ENCODE results near the gene MYO10. TPM values are rescaled to one million over a fixed set of nuclear protein-coding genes. Genes with fewer than 3 reads are reported as not detected.

MYO10 gene
- total and polyA plus RNA-seq, 2 of the 8 experiments (the other 6 are each of a cell fraction or from before 2014, with no cell fraction given): 21.5 to 107 TPM

DNA sequence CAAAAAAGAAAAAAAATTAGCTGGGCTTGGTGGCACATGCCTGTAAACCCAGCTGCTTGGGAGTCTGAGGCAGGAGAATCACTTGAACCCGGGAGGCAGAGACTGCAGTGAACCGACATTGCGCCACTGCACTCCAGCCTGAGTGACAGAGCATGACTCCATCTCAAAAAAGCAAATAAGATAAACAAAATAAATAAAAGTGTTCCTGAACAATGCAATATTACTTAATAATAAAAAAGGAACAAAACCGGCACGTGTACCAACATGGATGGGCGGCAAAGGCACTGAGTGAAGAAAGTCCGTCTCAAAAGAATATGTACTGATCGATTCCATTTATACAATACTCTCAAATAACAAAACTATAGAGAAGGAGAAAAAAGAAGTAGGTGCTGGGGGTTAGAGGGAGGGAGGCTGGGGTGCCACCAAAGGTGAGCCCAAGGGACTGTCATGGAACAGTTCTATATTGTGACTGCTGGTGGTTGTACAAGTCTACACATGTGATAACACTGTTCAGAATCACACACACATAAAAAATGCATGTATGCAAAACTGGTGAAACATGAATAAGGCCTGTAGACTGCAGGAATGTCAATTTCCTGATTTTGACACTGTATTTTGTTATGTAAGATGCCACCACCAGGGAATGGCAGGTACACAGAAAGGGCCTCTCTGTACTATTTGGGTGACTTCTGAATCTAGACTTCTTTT lies 15.8 kb downstream of the MYO10 start:
- Histone ChIP-seq H4K5ac (ENCODE audit: insufficient read length, low read depth, low read length) (no peak overlapping the region), H3K4me1 (replicated peaks in 1 of 4; ENCODE audit: control insufficient read depth in 3 of 4, insufficient read depth in 4 of 4, low read length in 3 of 4) (no peaks in the 10 kb centered on the region), H3K4ac (replicated peaks; ENCODE audit: insufficient read length, low read depth, low read length) (no peak overlapping the region), H2BK15ac (ENCODE audit: low read length) (no peak overlapping the region), H3K56ac (replicated peaks; ENCODE audit: insufficient read length, low read depth, low read length) (no peak overlapping the region), H3K36me3 (ENCODE audit: control insufficient read depth in 2 of 4, insufficient read depth in 4 of 4, low read length in 3 of 4) (no peaks in the 10 kb centered on the region), H2AFZ (ENCODE audit: low read length) (no peak overlapping the region), H2AK5ac (ENCODE audit: low read depth, low read length) (no peak overlapping the region), H3K23ac (ENCODE audit: insufficient read length) (no peak overlapping the region), H3K79me1 (ENCODE audit: low read depth, low read length) (0 out of 2 replicates have a peak, but pooled peaks cover 2% of the 10 kb centered on the region), H2BK12ac (ENCODE audit: low read depth, low read length) (no peak overlapping the region), H3K14ac (ENCODE audit: insufficient read length) (no peak overlapping the region), H2BK20ac (ENCODE audit: low read length) (no peak overlapping the region), H3K18ac (ENCODE audit: extremely low read depth, low read length) (no peak overlapping the region), H3K4me2 (ENCODE audit: insufficient read depth in 1 of 2, low read depth in 2 of 2, low read length in 2 of 2) (no peak overlapping the region), H3K27ac (ENCODE audit: low read depth, low read length) (no peak overlapping the region), H3K9me3 (ENCODE audit: insufficient read depth in 2 of 2, low read depth in 1 of 2, low read length in 1 of 2) (no peaks in the 10 kb centered on the region), H3K27me3 (replicated peaks in 1 of 4; ENCODE audit: control insufficient read depth in 3 of 4, extremely low read depth in 1 of 4, insufficient read depth in 3 of 4, low read length in 3 of 4) (no peaks in the 10 kb centered on the region), H3K9ac (replicated peaks in 1 of 4; ENCODE audit: extremely low read depth in 1 of 4, low read depth in 3 of 4, low read length in 3 of 4) (no peak overlapping the region), H3K4me3 (ENCODE audit: extremely low read depth in 1 of 4, insufficient read depth in 2 of 4, low read depth in 3 of 4, low read length in 4 of 4) (no peak overlapping the region), H4K91ac (replicated peaks; ENCODE audit: insufficient read length, low read length) (no peak overlapping the region), H2BK120ac (replicated peaks; ENCODE audit: low read depth, low read length) (no peak overlapping the region), H4K8ac (ENCODE audit: extremely low read depth, insufficient read depth, low read length) (no peak overlapping the region), H3K79me2 (ENCODE audit: control insufficient read depth in 1 of 2, insufficient read depth in 2 of 2, low read length in 2 of 2) (peaks cover 0 to 72% of the 10 kb centered on the region in 2 experiments; a peak in 2 of 4 replicates), H3K23me2 (ENCODE audit: low read depth, low read length) (no peaks in the 10 kb centered on the region), H4K20me1 (replicated peaks in 1 of 2; ENCODE audit: control insufficient read depth in 1 of 2, insufficient read depth in 2 of 2, low read length in 2 of 2) (peaks cover 0 to 4% of the 10 kb centered on the region in 2 experiments), H2BK5ac (ENCODE audit: low read depth, low read length) (no peak overlapping the region)
- POLR2A ChIA-PET (ENCODE audit: partially characterized antibody): no interaction called here
- FAIRE-seq (no peak), DNase-seq (ENCODE audit: low read depth in 1 of 2, low spot score in 2 of 2) (no peak)
- WGBS, 2 experiments (ENCODE audit: extremely low coverage in 1 of 2, insufficient coverage in 1 of 2, insufficient read length in 1 of 2, insufficient replicate concordance in 2 of 2, low coverage in 1 of 2, low lambda C conversion rate in 2 of 2, missing lambda C conversion rate in 1 of 2): 95% methylated on average over 8 of the region's 8 CpGs; no CpG with 5 or more reads in 1 of the 2 experiments
- CTCF ChIA-PET (ENCODE audit: partially characterized antibody): interaction anchor here (0.6 to 1.6 kb wide), 4 partner anchors 7 to 129 kb away, joined by 3 to 6 read pairs (median 4); no protein-coding TSS in a partner anchor
- TF ChIP-seq RNF2 (IDR thresholded peaks at IDR 0.05; ENCODE audit: borderline replicate concordance, low read depth, low read length, missing control alignments, poor library complexity, severe bottlenecking) (no peak), SIRT6 (IDR thresholded peaks at IDR 0.05; ENCODE audit: low read length) (no peak), NRF1 (IDR thresholded peaks at IDR 0.05; ENCODE audit: low read depth, low read length) (no peak), CHD1 (IDR thresholded peaks at IDR 0.05; ENCODE audit: low read depth, low read length) (no peak), PHF8 (conservative IDR thresholded peaks at IDR 0.05; ENCODE audit: low read depth, low read length) (no peak), SP1 (IDR thresholded peaks at IDR 0.05; ENCODE audit: low read depth, low read length) (no peak), JUND (IDR thresholded peaks at IDR 0.05; ENCODE audit: low read length) (no peak), ZNF274 (IDR thresholded peaks at IDR 0.05; ENCODE audit: borderline replicate concordance, extremely low read depth, low read length) (no peak), POLR2A (IDR thresholded peaks at IDR 0.05; ENCODE audit: control extremely low read depth in 1 of 2, low read depth in 2 of 2, low read length in 2 of 2) (no peak), GTF2F1 (IDR thresholded peaks at IDR 0.05; ENCODE audit: borderline replicate concordance, low read depth, low read length) (no peak), HDAC2 (IDR thresholded peaks at IDR 0.05; ENCODE audit: borderline replicate concordance in 1 of 2, low read depth in 2 of 2, low read length in 2 of 2) (no peak), ASH2L (IDR thresholded peaks at IDR 0.05; ENCODE audit: low read length) (no peak), EGR1 (IDR thresholded peaks at IDR 0.05; ENCODE audit: borderline replicate concordance, low read depth, low read length) (no peak), SP4 (IDR thresholded peaks at IDR 0.05; ENCODE audit: low read length) (no peak)
